ENCODE data around the gene FCHO2. TPM values are rescaled to one million over a fixed set of nuclear protein-coding genes. Genes with fewer than 3 reads are reported as not detected.

FCHO2 gene
- total RNA-seq, 1 experiment from 2014 or later: 25.3 TPM

DNA sequence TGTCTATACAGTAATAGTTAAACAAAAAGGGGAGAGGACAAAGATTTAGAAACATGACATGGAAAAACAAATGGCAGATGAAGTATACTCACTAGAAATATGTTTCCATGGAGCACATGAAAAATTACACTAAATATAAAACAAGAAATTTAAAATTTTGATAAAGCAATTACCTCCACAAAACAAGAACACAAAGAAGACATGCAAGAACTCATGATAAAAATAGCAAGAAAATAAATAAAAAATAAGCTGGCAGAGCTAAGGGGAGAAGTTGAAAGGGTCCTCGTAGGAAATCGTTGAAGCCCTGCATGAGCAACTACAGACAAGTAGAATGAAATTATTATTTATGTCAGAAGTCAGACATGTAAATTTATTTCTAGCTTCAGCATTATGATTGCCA is 141.9 kb downstream of the FCHO2 start:
- no peak overlapping the region for H3K27ac ChIP-seq (ENCODE audit: low read length)
- BruUV-seq (replicated peaks): no TSS peak
- ChIA-PET CTCF (no interaction called here), POLR2A (no interaction called here)
- no peak for ATAC-seq
- intact Hi-C loops (cut with micrococcal nuclease; ENCODE audit: unreplicated experiment): no loop called here
- TF ChIP-seq POLR2AphosphoS5 (IDR thresholded peaks at IDR 0.05; ENCODE audit: low read depth, low read length) (no peak), TCF7L2 (IDR thresholded peaks at IDR 0.05; ENCODE audit: low read depth, low read length) (no peak), SIN3A (IDR thresholded peaks at IDR 0.05; ENCODE audit: borderline replicate concordance, insufficient read depth, low read depth, low read length) (no peak)
- TF ChIP-seq, protein P1, sequence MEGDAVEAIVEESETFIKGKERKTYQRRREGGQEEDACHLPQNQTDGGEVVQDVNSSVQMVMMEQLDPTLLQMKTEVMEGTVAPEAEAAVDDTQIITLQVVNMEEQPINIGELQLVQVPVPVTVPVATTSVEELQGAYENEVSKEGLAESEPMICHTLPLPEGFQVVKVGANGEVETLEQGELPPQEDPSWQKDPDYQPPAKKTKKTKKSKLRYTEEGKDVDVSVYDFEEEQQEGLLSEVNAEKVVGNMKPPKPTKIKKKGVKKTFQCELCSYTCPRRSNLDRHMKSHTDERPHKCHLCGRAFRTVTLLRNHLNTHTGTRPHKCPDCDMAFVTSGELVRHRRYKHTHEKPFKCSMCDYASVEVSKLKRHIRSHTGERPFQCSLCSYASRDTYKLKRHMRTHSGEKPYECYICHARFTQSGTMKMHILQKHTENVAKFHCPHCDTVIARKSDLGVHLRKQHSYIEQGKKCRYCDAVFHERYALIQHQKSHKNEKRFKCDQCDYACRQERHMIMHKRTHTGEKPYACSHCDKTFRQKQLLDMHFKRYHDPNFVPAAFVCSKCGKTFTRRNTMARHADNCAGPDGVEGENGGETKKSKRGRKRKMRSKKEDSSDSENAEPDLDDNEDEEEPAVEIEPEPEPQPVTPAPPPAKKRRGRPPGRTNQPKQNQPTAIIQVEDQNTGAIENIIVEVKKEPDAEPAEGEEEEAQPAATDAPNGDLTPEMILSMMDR (IDR thresholded peaks at IDR 0.05): no peak
- TF ChIP-seq, protein P2, sequence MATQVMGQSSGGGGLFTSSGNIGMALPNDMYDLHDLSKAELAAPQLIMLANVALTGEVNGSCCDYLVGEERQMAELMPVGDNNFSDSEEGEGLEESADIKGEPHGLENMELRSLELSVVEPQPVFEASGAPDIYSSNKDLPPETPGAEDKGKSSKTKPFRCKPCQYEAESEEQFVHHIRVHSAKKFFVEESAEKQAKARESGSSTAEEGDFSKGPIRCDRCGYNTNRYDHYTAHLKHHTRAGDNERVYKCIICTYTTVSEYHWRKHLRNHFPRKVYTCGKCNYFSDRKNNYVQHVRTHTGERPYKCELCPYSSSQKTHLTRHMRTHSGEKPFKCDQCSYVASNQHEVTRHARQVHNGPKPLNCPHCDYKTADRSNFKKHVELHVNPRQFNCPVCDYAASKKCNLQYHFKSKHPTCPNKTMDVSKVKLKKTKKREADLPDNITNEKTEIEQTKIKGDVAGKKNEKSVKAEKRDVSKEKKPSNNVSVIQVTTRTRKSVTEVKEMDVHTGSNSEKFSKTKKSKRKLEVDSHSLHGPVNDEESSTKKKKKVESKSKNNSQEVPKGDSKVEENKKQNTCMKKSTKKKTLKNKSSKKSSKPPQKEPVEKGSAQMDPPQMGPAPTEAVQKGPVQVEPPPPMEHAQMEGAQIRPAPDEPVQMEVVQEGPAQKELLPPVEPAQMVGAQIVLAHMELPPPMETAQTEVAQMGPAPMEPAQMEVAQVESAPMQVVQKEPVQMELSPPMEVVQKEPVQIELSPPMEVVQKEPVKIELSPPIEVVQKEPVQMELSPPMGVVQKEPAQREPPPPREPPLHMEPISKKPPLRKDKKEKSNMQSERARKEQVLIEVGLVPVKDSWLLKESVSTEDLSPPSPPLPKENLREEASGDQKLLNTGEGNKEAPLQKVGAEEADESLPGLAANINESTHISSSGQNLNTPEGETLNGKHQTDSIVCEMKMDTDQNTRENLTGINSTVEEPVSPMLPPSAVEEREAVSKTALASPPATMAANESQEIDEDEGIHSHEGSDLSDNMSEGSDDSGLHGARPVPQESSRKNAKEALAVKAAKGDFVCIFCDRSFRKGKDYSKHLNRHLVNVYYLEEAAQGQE (IDR thresholded peaks at IDR 0.05; ENCODE audit: insufficient read depth in 1 of 2, low read depth in 2 of 2, low read length in 1 of 2): no peak
- in situ Hi-C loops (cut with HindIII; ENCODE audit: low pct_unique_long_range_greater_than_20kb, low sequenced_read_pairs): no loop called here
- no peak for DNase-seq (ENCODE audit: low read depth, low spot score)
- H3K9me3 ChIP-seq (ENCODE audit: control insufficient read depth, insufficient read depth, low read depth, low read length): peaks cover 6% of the 10 kb centered on the region; the same call in 1 of the 2 replicates
- no peaks in the 10 kb centered on the region for H3K4me1 ChIP-seq (ENCODE audit: control insufficient read depth, insufficient read depth, low read length)
- H3K4me3 ChIP-seq (ENCODE audit: low read depth in 2 of 2, low read length in 2 of 2): no peak overlapping the region
- no peaks in the 10 kb centered on the region for H3K27me3 ChIP-seq (ENCODE audit: control insufficient read depth, insufficient read depth, low read length)
- no peaks in the 10 kb centered on the region for H3K36me3 ChIP-seq (ENCODE audit: control insufficient read depth, insufficient read depth, low read length)

DNA sequence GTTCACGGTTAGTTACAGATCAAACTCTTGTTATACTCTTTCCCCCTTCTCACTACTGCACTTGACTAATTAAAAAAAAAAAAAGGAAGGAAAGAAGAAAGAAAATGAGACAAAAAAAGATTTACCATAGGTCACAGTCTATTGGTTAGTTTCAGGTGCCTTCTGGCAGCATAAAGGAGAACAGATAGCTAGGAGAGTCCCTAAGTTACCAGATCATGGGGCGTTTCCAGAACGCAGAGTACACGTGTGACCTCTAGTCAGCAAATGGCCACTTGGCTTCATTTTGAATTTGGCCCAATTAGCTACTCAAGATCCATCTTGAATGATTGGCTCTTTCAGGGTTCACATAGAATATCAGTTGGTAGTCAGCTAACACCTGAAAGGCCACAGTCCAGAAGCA is 144.3 kb downstream of the FCHO2 start:
- intact Hi-C loops (cut with micrococcal nuclease; ENCODE audit: unreplicated experiment): no loop called here
- H3K4me1 ChIP-seq (ENCODE audit: control insufficient read depth, insufficient read depth, low read length): no peaks in the 10 kb centered on the region
- CTCF ChIA-PET: interaction anchor here (0.6 kb wide), 1 partner anchor 399 kb away, joined by 3 read pairs; no protein-coding TSS in a partner anchor
- in situ Hi-C loops (cut with HindIII; ENCODE audit: low pct_unique_long_range_greater_than_20kb, low sequenced_read_pairs): no loop called here
- TF ChIP-seq, protein P2 (IDR thresholded peaks at IDR 0.05; ENCODE audit: insufficient read depth in 1 of 2, low read depth in 2 of 2, low read length in 1 of 2): no peak
- TF ChIP-seq POLR2AphosphoS5 (IDR thresholded peaks at IDR 0.05; ENCODE audit: low read depth, low read length) (no peak), SIN3A (IDR thresholded peaks at IDR 0.05; ENCODE audit: borderline replicate concordance, insufficient read depth, low read depth, low read length) (no peak), TCF7L2 (IDR thresholded peaks at IDR 0.05; ENCODE audit: low read depth, low read length) (no peak)
- TF ChIP-seq, protein P1 (IDR thresholded peaks at IDR 0.05): no peak
- POLR2A ChIA-PET: no interaction called here
- H3K27ac ChIP-seq (ENCODE audit: low read length): no peak overlapping the region
- peaks cover 6% of the 10 kb centered on the region; the same call in 1 of the 2 replicates for H3K9me3 ChIP-seq (ENCODE audit: control insufficient read depth, insufficient read depth, low read depth, low read length)
- DNase-seq (ENCODE audit: low read depth, low spot score) (no peak), ATAC-seq (no peak)
- no peaks in the 10 kb centered on the region for H3K36me3 ChIP-seq (ENCODE audit: control insufficient read depth, insufficient read depth, low read length)
- no peaks in the 10 kb centered on the region for H3K27me3 ChIP-seq (ENCODE audit: control insufficient read depth, insufficient read depth, low read length)
- no TSS peak for BruUV-seq (replicated peaks)
- H3K4me3 ChIP-seq (ENCODE audit: low read depth in 2 of 2, low read length in 2 of 2): no peak overlapping the region

Measured in Panc1 (cell line).